ENCODE measurements around the gene CAPN7. TPM values are rescaled to one million over a fixed set of nuclear protein-coding genes. Genes with fewer than 3 reads are reported as not detected.

Gene CAPN7
- total RNA-seq, 4 donors from 2014 or later, result 44.0 to 80.5 (median 49.1) TPM

DNA sequence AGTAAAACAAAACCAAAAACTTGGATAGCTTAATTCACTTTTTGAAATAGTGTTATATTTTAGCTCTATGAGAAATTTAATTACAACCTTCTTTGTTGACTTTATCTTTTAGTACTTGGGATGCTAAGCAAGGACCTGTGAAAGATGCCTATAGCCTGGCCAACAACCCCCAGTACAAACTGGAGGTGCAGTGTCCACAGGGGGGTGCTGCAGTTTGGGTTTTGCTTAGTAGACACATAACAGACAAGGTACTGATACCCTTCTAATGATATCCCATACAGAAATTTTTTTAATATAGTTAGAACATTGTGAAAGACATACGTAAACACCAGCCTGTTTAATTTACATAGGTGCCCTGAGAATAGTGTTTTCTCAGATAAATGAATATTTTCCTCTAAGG, 35.3 kb downstream of the CAPN7 start:
- WGBS, 2 donors, result 92 to 95% methylated on average over 1 of the region's 1 CpG
- intact Hi-C loops (cut with DNase I; ENCODE audit: low total_unique reads), result no loop called here
- no peak for TF ChIP-seq POLR2A (IDR thresholded peaks at IDR 0.05)
- TF ChIP-seq, protein P1, sequence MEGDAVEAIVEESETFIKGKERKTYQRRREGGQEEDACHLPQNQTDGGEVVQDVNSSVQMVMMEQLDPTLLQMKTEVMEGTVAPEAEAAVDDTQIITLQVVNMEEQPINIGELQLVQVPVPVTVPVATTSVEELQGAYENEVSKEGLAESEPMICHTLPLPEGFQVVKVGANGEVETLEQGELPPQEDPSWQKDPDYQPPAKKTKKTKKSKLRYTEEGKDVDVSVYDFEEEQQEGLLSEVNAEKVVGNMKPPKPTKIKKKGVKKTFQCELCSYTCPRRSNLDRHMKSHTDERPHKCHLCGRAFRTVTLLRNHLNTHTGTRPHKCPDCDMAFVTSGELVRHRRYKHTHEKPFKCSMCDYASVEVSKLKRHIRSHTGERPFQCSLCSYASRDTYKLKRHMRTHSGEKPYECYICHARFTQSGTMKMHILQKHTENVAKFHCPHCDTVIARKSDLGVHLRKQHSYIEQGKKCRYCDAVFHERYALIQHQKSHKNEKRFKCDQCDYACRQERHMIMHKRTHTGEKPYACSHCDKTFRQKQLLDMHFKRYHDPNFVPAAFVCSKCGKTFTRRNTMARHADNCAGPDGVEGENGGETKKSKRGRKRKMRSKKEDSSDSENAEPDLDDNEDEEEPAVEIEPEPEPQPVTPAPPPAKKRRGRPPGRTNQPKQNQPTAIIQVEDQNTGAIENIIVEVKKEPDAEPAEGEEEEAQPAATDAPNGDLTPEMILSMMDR (IDR thresholded peaks at IDR 0.05), result no peak
- no peak for DNase-seq (ENCODE audit: low spot score in 2 of 2)
- no peak overlapping the region for H3K4me3 ChIP-seq (ENCODE audit: low read depth, poor library complexity, severe bottlenecking)

DNA sequence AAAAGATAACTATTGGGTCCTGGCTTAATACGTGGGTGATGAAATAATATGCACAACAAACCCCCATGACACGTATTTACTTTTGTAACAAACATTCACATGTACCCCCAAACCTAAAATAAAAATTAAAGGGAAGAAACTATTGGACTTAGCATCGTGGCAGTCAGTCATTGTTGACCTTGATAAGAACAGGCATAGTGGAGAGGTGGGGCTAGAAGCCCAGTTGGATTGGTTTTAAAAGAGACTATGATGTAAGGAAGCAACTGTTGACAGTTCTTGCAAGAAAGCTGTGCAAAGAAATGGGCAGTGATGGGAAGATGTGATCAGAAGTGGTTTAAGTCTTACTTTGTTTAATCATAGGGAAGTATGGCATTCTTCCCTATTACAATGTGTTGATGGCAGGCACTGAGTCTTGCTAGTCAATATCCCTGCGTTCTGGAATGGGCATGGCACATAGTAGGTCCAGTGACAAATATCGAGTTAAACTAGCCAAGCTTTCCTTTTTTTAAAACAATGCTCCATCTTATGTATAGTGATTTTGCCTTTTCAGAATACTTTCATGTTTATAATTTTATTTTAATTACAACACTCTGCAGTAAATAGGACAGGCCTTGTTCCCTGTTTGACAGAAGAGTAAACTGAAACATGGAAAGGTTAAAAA, 37.9 kb downstream of the CAPN7 start:
- WGBS, 2 donors, result 89 to 91% methylated on average over 5 of the region's 5 CpGs
- DNase-seq (ENCODE audit: low spot score in 2 of 2), result no peak
- intact Hi-C loops (cut with DNase I; ENCODE audit: low total_unique reads), result no loop called here
- TF ChIP-seq, protein P1 (IDR thresholded peaks at IDR 0.05), result no peak
- no peak for TF ChIP-seq POLR2A (IDR thresholded peaks at IDR 0.05)
- H3K4me3 ChIP-seq (ENCODE audit: low read depth, poor library complexity, severe bottlenecking), result no peak overlapping the region

DNA sequence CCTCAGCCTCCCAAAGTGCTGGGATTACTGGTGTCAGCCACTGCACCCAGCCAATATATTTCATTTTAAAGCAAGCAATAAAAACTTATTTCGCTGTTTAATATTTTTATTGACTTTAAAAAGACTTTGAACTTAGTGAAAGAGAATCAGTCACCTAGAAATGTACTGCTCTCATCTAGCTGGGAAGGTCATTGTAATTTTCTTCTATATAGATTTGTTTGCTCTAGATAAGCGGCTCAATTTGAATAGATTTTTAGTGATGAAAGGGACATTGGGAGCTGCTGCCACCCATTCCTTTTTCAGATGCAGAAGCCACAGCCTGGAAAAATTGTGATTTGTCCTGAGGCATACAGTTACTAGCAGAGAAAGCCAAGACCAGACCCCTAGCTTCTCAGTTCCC, 40.1 kb downstream of the CAPN7 start:
- no peak for DNase-seq (ENCODE audit: low spot score in 2 of 2)
- intact Hi-C loops (cut with DNase I; ENCODE audit: low total_unique reads), result no loop called here
- WGBS, 2 donors, result 93 to 98% methylated on average over 2 of the region's 2 CpGs
- no peak for TF ChIP-seq POLR2A (IDR thresholded peaks at IDR 0.05)
- TF ChIP-seq, protein P1 (IDR thresholded peaks at IDR 0.05), result no peak
- no peak overlapping the region for H3K4me3 ChIP-seq (ENCODE audit: low read depth, poor library complexity, severe bottlenecking)

DNA sequence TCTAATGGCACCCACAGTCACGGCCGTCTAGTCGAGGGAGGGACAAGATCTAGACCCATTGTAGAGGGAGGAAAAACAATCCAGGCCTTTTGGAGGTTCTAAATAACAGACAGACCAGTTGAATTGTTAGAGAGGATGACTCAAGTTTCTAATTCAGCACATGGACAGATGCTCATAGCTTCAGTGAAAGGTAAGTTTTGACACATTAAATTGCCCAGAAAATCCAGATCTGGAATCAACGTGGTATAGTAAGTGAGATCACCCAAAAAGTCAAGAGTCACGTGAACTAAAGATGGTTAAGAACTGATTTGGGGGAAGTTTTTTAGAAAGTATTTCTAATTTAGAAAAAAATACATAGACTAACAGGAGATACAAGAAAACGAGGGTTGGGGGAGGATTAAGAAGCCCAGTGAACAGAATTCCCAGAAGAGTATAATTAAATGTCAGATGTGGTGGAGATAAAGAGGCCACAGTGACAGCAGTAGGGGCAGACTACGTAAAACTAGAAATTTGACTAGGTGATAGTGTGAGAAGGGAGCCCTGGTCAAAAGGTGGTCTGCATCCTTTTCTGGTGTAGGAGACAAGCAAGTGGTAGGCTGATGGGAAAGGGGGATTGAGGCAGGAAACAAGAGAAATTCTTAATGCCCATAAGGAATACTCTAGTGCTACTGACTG, 47.1 kb downstream of the CAPN7 start:
- intact Hi-C loops (cut with DNase I; ENCODE audit: low total_unique reads), result no loop called here

DNA sequence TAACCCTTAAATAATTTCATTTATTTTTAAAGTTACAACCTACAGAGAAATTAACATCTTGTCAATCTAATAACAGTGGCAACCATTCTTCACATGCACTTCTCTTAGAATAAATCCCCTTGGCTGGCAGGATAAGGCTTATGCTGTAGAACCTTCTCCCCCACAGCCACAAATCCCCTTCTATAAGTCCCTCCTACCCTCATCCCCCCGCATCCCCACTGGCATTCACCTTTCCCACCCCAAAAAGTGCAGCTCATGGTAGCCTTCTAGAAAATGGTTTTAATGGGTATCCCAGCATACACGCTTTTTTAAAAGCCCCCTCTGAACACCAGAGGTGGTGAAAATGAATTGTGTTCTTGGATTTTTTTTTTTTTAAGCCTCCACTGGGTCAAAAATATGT, 49.2 kb downstream of the CAPN7 start:
- intact Hi-C loops (cut with DNase I; ENCODE audit: low total_unique reads), result no loop called here
- DNase-seq (ENCODE audit: low spot score in 2 of 2), result no peak
- 91 to 92% methylated on average over 2 of the region's 2 CpGs for WGBS, 2 donors
- H3K4me3 ChIP-seq (ENCODE audit: low read depth, poor library complexity, severe bottlenecking), result no peak overlapping the region
- TF ChIP-seq, protein P1 (IDR thresholded peaks at IDR 0.05), result no peak
- no peak for TF ChIP-seq POLR2A (IDR thresholded peaks at IDR 0.05)

More for the DNA sequence above, 47.1 kb downstream of the CAPN7 start:
- TF ChIP-seq, protein P1 (IDR thresholded peaks at IDR 0.05), result no peak
- no peak for TF ChIP-seq POLR2A (IDR thresholded peaks at IDR 0.05)
- no peak for DNase-seq (ENCODE audit: low spot score in 2 of 2)
- 70 to 85% methylated on average over 7 of the region's 7 CpGs for WGBS, 2 donors
- no peak overlapping the region for H3K4me3 ChIP-seq (ENCODE audit: low read depth, poor library complexity, severe bottlenecking)

Measured in lower leg skin (tissue), 4 donors.